Subcutaneous abdominal adipose tissue (tissue), 5 donors: ENCODE measurements around the gene LMO1.

ENCODE experiments used
- H3K27ac ChIP-seq: one replicate; pipeline ENCODE4 v1.7.0; 2013; ENCODE audit warnings: low read depth, mild to moderate bottlenecking, inconsistent platforms, low read length, moderate library complexity
- H3K27me3 ChIP-seq, 5 donors: one replicate each; pipeline ENCODE4 v1.7.0; 2013; ENCODE audit warnings: low read length in 5 of 5, inconsistent platforms in 1 of 5; ENCODE audit not compliant: control insufficient read depth in 5 of 5, insufficient read depth in 4 of 5
- H3K36me3 ChIP-seq, 5 donors: one replicate each; pipeline ENCODE4 v1.7.0; 2013; ENCODE audit warnings: low read length in 5 of 5; ENCODE audit not compliant: control insufficient read depth in 5 of 5, insufficient read depth in 5 of 5
- H3K4me1 ChIP-seq, 5 donors: one replicate each; pipeline ENCODE4 v1.7.0; 2013; ENCODE audit warnings: low read length in 5 of 5, mild to moderate bottlenecking in 3 of 5, moderate library complexity in 1 of 5; ENCODE audit not compliant: control insufficient read depth in 5 of 5, insufficient read depth in 5 of 5
- H3K4me3 ChIP-seq, 5 donors: one replicate each; pipeline ENCODE4 v1.7.0; 2013; ENCODE audit warnings: low read length in 5 of 5, low read depth in 1 of 5
- H3K9ac ChIP-seq, 5 donors: one replicate each; pipeline ENCODE4 v1.7.0; 2013; ENCODE audit warnings: low read length in 5 of 5, mild to moderate bottlenecking in 4 of 5, moderate library complexity in 3 of 5
- H3K9me3 ChIP-seq, 5 donors: one replicate each; pipeline ENCODE4 v1.7.0; 2013; ENCODE audit warnings: low read length in 5 of 5; ENCODE audit not compliant: control insufficient read depth in 5 of 5
- donor health status: healthy.
- donor health status: healthy.
- donor health status: healthy.
- donor health status: healthy.
- donor health status: healthy.

LMO1 gene

DNA sequence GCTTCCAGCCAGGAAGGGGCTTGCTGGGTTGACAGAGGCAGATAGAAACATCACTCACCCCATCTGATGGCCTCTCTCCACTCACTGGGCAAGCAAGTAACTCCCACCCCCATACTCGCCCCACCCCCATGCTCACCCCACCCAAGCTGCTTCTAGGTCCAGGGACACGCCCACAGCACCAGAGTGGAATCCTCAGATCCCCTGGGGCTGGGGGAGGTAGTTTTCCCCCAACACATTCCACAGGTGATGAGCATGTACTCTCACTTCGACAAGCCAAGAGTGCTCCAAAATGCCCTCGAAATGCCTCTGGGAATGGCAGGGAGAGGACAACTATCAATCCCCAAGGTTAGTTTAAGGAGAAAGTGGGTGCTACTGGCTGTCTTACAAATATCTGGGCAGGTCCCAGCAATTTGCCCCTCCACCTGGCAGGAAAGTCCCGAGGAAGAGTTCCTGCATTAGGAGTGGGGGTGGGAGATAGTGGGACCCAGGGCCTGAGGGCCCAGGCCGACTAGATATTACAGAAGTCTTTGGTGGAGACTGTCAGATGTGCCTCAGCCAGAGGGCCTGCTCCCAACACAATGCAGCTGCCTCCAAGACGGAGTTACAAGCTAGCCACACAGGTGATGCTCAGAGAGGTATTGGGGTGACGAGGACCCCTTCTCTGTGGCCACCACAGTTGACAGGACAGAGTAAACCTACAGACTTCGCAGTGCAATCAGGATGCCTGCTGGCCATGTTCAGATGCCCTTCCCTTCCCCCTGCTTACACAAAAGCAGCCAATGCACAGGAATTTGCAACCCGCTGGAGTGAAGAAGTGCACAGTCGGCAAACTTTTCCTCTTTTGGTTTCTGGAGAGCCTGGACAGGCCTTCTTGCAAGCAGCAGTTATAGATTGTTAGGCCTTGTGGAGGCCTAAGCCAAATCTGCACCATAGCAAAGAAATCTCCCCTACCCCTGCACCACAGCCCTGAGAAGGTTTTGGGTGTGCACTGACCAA is 2.9 kb upstream of the LMO1 start:
- Histone ChIP-seq H3K9me3 (no peaks in the 10 kb centered on the region), H3K36me3 (no peaks in the 10 kb centered on the region), H3K9ac (no peak overlapping the region), H3K4me3 (no peak overlapping the region), H3K4me1 (peaks cover 0 to 36% (median 27%) of the 10 kb centered on the region in 5 donors), H3K27me3 (peaks cover 32 to 66% (median 59%) of the 10 kb centered on the region in 5 donors), H3K27ac (no peak overlapping the region)

DNA sequence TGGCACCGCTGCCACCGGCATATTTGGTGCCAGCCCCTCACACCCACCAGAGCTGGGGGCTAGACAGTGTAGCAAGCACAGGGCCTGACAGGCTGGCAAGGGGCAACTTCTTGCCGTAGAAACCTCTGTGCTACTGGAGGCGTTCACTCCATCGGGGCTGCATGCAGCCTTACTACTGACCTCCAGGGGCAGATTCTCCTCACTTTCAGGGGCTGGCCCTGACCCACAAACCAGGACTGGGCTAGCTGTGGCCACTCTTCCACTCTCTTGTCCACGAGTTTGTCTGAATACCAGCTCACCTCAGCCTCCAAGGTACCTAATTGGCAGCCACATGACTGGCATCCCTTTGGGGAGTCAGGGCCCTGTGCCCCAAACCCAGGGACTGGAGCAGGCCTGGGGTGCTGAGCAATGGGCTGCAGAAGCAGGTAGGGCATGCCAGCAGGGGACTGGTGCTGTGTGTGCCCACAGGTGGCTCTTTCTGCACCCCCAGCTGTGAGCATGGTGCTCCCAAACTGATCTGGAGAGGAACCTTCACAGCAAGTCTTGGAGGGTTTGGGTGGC is 2.1 kb upstream of the LMO1 start:
- Histone ChIP-seq H3K9me3 (no peaks in the 10 kb centered on the region), H3K36me3 (no peaks in the 10 kb centered on the region), H3K27ac (no peak overlapping the region), H3K4me1 (peaks cover 0 to 36% (median 27%) of the 10 kb centered on the region in 5 donors), H3K4me3 (no peak overlapping the region), H3K9ac (no peak overlapping the region), H3K27me3 (peaks cover 32 to 73% (median 67%) of the 10 kb centered on the region in 5 donors)

DNA sequence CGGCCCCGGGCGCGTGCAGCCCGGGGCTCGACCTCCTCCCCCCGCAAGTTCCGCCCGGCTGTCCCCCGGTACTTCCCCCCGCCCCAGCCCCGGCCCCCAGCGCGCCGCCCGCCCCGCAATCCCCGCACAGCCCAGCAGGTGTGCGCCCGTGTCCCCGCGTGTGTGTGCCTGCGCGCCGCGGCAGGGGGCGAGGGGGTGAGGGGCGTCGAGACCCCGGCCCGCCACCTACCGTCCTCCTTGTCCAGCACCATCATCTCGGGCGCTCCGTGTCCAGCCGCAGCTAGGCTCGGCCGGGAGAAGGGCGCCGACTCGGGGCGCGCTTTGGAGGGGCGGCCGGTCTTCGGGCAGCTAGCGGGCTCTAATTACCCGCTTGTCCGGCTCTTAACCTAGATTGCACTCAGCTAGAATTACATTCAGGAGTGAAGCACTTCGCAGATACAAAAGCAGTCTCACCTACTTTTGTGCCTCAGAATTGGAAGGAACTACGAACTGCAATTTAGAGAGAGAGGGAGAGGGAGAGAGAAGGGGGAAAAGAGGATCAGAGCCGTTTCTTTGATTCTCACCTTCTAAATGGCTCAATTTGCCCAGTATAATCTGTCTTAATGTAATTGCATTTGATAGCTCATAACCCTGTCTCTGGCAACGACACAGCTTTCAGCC is 439 bp downstream of the LMO1 start:
- H3K4me3 ChIP-seq: peak overlapping the region; percentile 58 to 67 (median 63)
- peak overlapping the region in 2 of 5 donors; percentile 9 to 57 for H3K9ac ChIP-seq
- H3K27ac ChIP-seq: no peak overlapping the region
- H3K4me1 ChIP-seq: peaks cover 3 to 49% (median 33%) of the 10 kb centered on the region in 5 donors
- H3K27me3 ChIP-seq: peaks cover 24 to 59% (median 55%) of the 10 kb centered on the region in 5 donors
- H3K9me3 ChIP-seq: no peaks in the 10 kb centered on the region
- H3K36me3 ChIP-seq: no peaks in the 10 kb centered on the region

DNA sequence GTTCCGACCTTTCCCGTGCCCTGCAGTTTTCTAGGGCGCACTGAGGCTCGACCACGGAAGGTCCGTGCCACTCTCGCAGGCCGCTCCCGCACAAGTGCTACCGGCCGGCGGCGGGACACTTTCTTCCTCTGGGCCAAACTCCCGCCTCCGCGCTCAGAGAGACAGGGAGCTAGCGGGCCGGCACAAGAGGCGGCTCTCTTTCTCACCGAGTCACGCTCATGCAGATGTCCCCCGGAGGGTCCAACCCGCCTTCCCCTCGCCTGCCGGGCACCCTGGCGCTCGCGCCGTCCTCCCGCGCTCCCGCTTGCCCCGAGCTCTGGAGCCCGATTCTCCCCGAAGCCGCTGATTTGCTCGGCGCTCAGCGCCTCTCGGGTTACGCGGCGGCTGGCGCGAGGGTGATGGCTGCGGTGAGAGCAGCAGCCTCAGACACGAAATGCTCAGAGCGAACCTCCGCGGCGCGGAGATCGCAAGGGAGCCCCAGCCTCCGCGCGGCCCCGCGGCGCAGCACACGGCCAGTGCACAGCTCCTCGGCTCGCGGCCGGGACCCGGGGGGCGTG is 1.0 kb downstream of the LMO1 start:
- H3K9me3 ChIP-seq: no peaks in the 10 kb centered on the region
- peak overlapping the region; percentile 33 to 67 (median 59) for H3K4me3 ChIP-seq
- peak overlapping the region in 1 of 5 donors; percentile 32 for H3K9ac ChIP-seq
- peaks cover 24 to 54% (median 50%) of the 10 kb centered on the region in 5 donors for H3K27me3 ChIP-seq
- peaks cover 3 to 44% (median 27%) of the 10 kb centered on the region in 5 donors for H3K4me1 ChIP-seq
- H3K27ac ChIP-seq: no peak overlapping the region
- no peaks in the 10 kb centered on the region for H3K36me3 ChIP-seq

DNA sequence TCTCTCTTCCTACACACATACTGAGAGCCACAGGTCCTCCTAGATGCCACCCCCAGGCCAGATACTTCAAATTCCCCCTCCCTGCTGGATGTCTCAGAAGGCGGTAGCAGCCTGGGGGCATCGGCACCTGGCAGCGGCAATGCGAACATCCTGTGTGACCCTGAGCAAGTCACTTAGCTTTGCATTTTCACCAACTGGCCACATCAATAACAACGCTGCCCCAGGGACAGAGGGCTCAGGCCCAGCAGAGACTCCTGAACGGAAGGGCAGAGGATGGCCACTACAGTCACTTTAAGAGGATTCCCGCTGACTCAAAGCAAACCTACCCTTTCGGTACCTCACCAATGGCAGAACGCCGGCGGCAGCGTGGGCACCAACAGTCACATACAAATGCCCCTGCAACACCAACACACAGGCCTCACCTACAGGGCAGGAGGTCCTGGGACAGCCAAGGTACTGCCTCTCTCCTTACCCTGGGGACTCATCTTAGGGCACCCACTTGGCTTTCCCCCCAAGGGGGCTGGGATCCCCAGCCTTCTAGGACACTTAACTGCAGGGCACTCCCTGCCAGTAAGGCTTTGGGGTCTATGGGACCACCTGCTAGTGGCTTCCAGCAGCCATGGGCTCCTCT is 1.6 kb downstream of the LMO1 start:
- peak overlapping the region in 1 of 5 donors; percentile 12 for H3K9ac ChIP-seq
- no peaks in the 10 kb centered on the region for H3K36me3 ChIP-seq
- peaks cover 22 to 48% (median 44%) of the 10 kb centered on the region in 5 donors for H3K27me3 ChIP-seq
- H3K9me3 ChIP-seq: no peaks in the 10 kb centered on the region
- H3K4me1 ChIP-seq: peaks cover 3 to 43% (median 27%) of the 10 kb centered on the region in 5 donors
- H3K27ac ChIP-seq: no peak overlapping the region
- H3K4me3 ChIP-seq: peak overlapping the region; percentile 33 to 67 (median 59)

DNA sequence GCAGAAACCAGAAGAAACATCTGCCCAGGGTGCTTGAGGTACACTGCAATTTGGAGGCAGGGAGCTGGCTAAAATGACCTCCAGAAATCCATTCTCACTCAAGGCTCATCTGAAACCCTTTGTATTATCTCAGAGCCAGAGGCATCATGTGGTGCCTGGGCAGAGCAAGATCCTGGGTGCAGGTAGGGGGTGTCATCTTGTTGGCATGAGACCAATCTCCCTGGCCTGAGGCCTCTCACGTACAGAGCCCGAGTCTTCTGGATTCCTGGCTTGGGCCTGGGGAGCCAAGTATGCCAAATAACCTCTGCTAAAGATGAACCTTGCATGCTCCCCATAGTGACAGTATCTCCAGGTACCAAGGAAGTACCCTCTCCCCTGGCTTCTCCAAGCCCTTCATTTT is 2.4 kb downstream of the LMO1 start:
- Histone ChIP-seq H3K4me1 (peaks cover 3 to 43% (median 27%) of the 10 kb centered on the region in 5 donors), H3K36me3 (no peaks in the 10 kb centered on the region), H3K9me3 (no peaks in the 10 kb centered on the region), H3K9ac (no peak overlapping the region), H3K27me3 (peaks cover 15 to 41% (median 37%) of the 10 kb centered on the region in 5 donors), H3K4me3 (no peak overlapping the region), H3K27ac (no peak overlapping the region)

DNA sequence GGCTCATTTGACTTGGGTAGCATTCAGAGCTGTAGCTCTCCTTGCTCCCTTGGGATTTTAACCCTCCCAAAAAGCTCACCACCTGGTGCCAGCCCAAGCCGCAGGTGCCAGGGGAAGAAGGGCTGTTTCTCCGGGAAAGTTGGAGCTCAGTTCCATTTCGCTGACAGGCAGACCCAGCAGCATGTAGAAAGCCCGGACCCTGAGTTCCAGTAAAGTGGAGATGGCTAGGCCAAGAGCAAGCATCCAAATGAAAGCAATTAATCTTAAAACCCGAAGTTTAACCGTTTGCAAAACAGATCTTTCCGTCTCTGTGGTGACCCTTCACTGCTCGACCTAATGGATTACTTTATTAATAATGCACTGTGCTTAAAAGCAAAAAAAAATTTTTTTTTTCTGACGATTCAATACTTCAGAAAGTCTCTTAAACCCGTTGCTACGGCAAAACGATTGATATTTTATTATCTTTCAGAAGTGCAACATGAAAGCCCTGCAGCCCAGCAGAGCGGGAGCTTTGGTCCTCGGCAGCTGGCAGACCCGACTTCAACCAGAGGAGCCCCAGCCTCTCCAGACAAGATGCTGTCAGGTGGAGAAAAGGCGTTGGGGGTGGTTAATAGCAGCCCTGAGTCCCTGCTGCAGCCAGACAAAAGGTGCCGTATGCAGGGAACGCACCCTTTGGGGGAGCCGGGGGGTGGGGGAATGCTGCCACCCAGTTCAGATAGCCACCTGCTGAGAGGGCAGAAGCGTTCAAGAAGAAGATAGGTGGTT is 3.3 kb downstream of the LMO1 start:
- H3K9me3 ChIP-seq: no peaks in the 10 kb centered on the region
- H3K4me1 ChIP-seq: peaks cover 3 to 43% (median 27%) of the 10 kb centered on the region in 5 donors
- H3K36me3 ChIP-seq: no peaks in the 10 kb centered on the region
- no peak overlapping the region for H3K27ac ChIP-seq
- H3K4me3 ChIP-seq: no peak overlapping the region
- H3K9ac ChIP-seq: no peak overlapping the region
- peaks cover 8 to 33% (median 29%) of the 10 kb centered on the region in 5 donors for H3K27me3 ChIP-seq

DNA sequence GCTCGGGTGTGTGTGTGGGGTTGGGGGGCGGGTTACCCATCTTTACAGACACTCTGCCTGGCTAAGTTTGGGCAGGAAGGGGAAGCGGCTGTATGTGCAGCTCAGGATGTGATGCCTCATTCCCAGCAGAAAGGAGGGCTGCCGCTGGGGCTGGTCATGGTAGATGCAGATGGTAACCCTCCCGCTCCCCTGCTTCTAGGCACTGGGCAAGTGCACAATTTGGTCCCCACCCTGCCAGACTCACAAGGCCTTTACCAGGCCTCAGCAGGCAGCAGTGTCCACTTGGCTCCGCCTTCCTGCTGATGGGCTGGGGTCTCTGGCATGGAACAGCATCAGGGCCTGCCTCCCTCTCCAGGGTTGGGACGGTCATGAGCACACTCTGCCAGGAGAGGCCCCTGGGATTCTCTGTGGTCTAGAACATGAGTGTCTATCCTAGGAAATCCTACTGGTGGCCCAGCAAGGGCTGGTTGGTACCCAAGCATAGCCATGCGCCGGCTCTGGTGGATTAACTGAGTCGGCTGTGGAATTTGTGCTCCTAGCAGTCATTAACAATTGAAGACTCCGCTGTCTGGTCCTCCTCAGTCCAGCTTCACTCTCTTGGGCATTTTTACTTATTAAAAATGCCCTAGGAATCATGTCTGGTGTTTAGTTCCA is 4.2 kb downstream of the LMO1 start:
- H3K9me3 ChIP-seq: no peaks in the 10 kb centered on the region
- no peak overlapping the region for H3K27ac ChIP-seq
- peaks cover 3 to 43% (median 27%) of the 10 kb centered on the region in 5 donors for H3K4me1 ChIP-seq
- no peaks in the 10 kb centered on the region for H3K36me3 ChIP-seq
- H3K4me3 ChIP-seq: no peak overlapping the region
- H3K9ac ChIP-seq: no peak overlapping the region
- H3K27me3 ChIP-seq: peaks cover 8 to 28% (median 23%) of the 10 kb centered on the region in 5 donors
